NCI-H510A (cell line): ENCODE data around the gene BBS5.
"Not testable (repeated sequence)": the region's sequence is repeated elsewhere in the genome, so short reads cannot be mapped to it uniquely, and the experiment has no call there.

Source experiments
- DNase-seq: peaks from one replicate; lab custom pipeline; 2025; lab: John Stamatoyannopoulos, UW

BBS5 gene

DNA sequence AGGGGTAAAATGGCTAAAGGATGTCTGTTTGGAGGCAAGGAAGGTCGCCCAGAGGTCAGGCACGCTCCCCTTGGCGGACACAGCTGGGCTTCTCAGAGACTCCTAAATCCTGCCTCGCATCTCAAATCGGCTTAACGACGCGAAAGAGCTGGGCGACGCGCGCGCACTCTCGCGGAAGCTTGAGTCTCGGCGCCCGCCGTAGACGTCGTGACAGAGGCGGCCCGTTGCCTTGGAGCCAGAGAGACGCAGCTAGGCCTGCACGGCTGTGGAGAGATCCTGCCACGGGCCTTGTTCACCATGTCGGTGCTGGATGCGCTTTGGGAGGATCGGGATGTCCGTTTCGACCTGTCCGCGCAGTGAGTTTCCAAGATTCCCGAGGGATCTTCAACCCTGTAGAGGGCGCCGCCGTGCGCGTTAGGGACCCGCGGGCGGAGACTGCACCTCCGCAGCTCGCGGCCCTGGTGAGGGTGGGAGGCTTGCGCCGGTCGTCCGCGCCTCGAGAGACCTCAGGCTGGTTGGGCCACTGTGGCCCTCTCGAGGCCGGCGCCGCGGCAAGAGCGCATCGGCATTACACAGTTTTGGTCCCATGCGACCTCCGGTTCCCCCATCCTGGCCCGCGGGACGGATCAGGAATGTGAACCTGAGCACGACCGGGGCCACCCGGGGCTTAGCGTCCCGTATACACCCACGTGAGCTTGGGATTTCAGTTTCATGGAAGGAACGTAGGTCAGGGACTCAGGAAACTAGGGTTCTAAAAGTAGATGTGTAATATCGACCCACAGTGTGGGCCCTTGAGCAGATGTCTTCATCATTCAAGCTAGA is at the start of gene BBS5:
Gene BBS5, plus strand, starts transcription at position 238 of the 822 bp plus-strand sequence. Its CDS starts 60 bp downstream, at position 298.
- peak; percentile 58 for DNase-seq

DNA sequence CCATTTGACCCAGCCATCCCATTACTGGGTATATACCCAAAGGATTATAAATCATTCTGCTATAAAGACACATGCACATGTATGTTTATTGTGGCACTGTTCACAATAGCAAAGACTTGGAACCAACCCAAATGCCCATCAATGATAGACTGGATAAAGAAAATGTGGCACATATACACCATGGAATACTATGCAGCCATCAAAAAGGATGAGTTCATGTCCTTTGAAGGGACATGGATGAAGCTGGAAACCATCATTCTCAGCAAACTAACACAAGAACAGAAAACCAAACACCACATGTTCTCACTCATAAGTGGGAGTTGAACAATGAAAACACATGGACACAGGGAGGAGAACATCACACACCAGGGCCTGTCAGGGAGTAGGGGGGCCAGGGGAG is 47.5 kb upstream of the BBS5 start:
- not testable (repeated sequence) for DNase-seq

DNA sequence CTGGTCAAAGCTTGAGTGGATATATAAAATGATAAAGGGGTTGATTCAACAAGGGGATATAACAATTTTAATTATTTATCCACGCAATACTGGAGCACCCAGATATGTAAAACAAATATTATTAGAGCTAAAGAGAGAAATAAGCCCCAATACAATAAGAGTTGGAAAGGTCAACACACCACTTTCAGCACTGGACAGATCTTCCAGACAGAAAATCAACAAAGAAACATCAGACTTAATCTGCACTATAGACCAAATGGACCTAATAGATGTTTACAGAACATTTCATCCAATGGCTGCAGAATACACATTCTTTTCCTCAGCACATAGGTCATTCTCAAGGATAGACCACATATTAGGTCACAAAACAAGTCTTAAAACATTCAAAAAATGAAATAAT is 45.1 kb upstream of the BBS5 start:
- DNase-seq = not testable (repeated sequence)

DNA sequence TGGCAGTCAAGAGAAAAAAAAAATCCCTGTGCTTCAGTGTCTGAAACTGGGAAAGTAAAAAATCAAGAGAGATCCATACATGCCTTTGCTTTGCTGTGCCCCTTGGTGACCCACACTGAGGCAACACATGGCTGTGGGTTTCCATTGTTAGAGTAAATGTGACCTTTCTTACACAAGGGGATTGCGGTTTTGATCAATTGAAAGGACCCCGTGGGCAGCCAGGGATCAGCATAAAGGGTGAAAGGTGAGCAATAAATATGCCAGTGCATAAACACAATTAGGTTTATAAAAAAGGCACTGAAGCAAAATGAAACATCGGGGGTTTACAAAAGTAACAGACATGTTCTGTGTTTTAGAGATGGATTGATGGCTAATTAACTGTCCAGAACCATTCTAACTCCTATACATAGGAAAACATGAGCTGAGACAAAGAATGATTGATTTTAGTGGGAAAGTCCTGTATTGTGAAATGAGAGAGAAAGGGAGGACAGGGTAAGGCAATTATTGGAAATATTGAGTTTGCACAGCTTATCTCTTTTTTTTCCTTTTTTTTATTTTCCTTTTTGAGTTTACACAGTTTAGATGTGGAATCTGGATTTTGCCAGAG is 40.7 kb upstream of the BBS5 start:
- DNase-seq = no peak

DNA sequence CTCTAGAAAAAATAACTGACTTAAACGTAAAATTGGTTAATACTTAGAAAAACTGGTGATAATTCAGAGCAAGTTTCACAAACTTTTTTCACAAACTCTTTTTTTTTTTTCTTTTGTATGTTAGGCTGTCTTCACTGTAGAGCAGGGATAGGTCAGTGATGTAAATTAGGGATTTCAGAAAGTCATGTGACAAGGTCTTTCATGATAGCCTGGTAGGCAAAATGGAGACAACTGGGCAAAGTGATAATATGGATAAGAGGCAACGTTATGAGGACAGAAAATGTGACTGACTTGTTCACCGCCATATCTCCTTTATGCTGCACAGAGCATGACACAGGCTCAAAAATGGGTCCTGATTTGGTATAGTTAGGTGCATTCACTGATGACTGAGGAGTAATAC is 39.4 kb upstream of the BBS5 start:
- no peak for DNase-seq

DNA sequence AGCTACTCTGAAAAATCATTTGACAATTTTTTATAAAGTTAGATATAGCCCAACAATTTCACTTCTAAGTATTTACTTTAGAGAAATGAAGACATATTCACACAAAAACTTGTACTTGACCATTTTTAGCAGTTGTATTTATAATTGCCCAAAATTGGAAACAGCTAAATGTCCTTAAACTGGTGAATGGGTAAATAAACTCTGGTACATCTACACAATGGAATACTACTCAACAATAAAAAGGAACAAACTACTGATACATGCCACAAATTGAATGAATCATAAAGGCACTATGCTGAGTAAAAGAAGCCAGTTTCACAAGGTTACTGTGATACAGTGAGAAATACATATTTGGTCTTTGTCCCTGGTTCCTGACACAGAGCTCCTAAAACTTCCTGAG is 32.8 kb upstream of the BBS5 start:
- no peak for DNase-seq

DNA sequence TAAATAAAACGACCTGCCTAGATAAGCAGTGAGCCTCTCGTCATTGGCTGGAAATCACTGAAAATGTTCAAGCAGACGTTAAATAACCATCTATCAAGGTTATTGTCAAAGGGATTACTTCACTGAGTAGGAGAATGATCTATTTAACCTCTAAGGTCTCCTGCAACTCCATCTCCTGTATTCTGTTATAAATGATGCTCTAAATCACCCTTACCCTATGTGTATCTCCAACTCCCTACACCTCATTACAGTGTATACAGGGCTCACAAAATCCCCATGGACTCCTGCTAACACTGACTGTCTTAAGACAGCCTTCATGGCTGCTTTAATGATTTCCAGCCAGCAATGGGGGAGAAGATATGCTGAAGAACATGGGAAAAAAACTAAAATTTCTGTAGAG is 31.0 kb upstream of the BBS5 start:
- no peak for DNase-seq

DNA sequence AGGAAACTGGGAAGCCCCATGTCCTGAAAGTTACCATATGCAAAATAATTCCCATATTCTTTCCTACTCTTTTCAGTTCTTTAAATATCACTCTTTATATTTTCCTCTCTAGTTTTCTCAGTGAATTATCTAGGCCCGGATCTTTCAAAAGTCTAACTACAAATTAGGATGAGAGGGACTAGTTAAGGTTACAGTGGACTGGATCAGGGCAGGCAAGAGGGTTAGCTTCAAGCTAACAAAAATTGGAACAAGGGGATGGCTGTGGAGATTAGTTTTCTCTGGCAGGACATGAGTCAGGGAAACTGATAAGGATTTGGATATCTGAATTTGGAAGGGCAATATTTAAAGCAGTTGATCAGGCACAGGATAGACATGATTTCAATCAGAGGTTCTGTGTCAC is 30.4 kb upstream of the BBS5 start:
- DNase-seq = no peak

DNA sequence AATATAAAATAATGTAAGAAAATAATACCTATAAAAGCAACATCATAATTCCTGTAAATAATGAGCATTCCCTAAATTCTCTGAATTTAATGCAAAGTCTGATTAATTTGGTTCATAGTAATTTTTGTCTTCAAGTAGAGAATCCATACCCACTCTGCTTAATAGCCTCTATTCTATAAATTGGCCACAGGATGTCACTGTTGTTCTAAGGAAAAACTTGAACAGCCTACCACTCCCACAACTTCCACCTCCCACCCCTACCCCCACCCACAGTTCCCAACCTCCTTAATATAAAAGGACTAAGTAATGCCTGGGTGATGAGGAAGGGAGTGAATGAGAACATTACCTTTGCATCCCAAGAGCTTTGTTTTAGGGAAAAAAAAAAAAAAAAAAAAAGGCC is 27.2 kb upstream of the BBS5 start:
- DNase-seq = no peak

DNA sequence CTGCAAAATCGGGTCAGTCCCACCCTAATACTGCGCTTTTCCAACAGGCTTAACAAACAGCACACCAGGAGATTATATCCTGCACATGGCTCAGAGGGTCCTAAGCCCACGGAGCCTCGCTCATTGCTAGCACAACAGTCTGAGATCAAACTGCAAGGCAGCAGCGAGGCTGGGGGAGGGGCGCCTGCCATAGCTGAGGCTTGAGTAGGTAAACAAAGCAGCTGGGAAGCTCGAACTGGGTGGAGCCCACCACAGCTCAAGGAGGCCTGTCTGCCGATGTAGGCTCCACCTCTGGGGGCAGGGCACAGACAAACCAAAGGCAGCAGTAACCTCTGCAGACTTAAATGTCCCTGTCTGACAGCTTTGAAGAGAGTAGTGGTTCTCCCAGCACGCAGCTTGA is 26.2 kb upstream of the BBS5 start:
- DNase-seq = not testable (repeated sequence)

DNA sequence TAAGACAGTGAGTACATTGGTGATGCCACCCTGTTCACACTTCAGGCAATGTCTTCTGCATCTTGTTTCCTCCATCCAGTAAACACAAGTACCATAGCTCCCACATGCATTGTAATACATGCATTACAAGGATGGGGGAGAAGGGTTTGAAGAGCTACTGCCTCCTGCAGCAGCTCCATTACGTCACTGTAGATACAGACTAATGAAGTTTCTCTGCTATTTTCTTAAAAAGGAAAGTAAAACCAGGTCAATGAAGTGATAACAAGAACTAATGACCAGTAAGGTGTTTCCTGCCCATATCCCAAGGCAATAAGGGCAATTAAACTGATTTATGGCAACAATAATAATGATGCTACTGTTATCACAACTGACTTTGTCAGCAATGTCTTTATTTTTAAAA is 18.2 kb upstream of the BBS5 start:
- no peak for DNase-seq

DNA sequence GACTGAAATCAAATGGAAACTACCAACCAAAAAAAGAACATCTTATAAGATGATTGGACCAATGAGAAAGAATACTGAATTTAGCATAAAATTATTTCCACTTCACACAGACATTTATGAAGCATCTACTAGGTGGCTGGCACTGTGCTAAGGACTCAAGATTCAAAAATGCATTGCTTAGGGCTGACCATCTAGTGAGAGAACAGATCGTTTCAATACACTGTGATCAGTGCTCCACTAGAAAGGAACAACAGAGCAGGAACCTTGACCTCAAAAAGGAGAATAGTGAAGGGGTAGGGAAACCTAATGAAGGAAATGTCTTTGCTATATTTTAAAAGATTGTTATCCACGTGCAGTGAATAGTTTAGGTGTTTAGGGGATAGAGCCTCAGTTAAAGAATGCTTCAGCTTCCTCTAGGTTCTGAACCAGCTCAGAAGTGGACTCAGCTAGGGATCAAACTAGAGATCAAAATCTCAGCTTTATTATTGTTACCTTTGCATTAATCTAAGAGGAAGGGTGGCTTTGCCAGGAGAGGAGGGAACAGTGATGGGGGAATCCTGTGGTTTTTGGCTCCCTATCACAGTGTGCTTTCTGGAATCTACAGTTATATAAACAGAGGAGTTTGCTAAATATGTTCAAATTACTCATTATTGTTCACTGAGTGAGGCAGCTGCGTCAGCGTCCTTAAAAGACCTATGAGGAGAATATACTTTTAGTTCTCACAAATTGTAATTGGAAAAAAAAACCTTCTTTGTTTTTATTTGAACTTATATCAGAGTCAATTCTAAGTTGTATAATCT is 16.2 kb upstream of the BBS5 start:
- DNase-seq = no peak

DNA sequence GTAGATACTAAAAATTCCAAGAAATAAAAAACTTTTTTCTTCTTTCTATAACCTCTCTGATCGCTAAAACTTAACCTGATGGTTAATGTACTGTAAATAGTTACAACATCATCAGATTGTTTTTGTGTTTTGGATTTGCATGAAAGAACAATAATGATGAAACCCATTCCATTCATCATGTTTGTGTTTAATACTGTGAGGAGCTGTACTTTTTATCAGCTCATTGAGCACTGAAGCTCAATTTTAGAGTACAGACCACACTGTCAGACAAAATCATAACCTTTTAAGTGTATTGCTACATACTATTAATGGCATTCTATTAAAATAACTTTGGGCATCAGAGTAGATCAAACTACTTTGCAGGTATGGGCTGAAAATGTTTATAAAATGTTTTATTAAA is 14.8 kb upstream of the BBS5 start:
- DNase-seq = no peak

DNA sequence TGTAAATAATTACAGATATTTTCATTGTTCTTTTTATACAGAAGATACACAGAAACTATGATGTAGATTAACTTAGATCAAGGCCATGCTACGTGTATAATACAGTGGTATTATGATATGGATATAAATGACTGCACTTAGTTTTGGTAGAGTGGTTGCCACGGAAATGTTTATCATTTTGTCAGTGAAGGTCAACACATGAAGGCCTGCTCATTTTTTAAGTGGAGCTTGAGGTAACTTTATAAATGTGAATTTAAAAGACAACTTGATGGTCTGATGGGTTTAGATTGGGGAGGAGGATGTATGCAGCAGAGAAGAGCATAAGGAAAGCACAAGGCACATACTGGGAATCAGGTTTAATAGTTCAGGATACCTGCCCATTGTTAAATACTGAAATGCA is 14.4 kb upstream of the BBS5 start:
- DNase-seq = no peak

DNA sequence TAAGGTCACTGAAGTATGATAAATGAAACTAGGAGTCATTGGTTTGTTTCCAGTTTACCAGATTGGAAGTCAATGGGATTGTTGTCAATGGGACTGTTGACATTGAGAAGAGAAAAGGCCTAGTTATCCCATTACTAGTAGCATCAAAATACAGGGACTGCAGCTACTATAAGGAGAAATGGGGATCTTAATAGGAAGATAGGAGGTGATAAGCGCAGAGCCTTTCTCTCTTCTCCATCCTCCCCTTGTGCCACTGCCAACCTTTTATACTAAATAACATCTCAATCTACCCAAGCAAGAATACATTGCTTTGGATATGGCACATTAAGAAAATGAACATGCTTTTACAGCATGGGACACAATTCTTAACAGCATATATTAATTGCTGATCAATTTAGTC is 10.5 kb upstream of the BBS5 start:
- no peak for DNase-seq

DNA sequence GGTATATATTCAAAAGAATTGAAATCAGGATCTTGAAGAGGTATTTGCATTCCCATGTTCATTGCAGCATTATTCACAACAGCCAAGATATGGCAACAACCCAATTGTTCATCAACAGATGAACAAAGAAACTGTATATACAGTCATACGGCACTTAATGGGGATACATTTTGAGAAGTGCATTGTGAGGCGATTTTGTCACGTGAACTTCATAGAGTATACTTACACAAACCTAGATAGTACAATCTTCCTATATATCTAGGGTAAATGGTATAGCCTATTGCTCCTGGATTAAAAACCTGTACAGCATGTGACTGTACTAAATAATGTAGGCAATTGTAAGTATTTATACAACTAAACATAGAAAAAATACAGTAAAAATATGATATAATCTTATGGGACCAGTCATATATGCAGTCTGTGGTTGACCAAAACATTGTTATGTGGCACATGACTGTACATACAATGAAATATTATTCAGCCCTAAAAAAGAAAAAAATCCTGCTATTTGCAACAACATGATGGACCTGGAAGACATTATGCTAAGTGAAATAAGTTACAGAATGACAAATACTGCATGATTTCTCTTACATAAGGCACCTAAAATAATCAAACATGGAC is 9.2 kb upstream of the BBS5 start:
- DNase-seq = no peak

DNA sequence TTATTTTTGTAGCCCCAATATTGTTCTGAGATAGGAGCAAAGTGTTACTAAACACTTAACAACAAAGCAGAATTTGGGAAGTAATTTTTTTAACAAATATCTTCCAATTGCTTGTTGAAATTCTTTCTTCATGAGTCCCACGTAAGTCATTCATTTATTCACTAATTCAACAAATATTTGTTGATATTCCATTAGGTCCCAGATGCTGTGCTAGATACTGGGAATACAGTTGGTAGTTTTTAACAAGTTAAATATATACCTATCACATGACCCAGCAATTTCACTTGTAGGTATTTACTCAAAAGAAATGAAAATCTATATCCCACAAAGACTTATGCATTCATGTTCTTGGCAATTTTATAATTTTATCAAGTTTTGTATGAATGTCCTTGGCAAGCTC is 7.0 kb upstream of the BBS5 start:
- DNase-seq = no peak

DNA sequence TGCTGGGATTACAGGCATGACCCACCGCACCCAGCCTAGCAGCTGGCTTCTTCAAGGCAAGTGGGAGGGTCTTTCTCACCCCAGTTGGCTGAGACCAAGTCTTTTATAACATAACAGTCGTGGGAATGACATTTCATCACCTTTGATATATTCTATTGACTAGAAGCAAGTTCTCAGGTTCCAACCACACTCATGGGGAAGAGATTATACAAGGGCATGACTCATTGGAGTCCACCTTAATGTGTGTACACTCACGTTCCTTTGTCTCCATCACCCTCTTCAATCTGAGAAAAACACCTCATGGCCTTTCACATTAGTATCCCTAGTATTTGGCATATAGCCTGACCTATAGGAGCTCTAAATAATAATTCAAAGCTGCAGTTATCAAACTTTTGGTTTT is 2.8 kb upstream of the BBS5 start:
- DNase-seq = peak; percentile 2

DNA sequence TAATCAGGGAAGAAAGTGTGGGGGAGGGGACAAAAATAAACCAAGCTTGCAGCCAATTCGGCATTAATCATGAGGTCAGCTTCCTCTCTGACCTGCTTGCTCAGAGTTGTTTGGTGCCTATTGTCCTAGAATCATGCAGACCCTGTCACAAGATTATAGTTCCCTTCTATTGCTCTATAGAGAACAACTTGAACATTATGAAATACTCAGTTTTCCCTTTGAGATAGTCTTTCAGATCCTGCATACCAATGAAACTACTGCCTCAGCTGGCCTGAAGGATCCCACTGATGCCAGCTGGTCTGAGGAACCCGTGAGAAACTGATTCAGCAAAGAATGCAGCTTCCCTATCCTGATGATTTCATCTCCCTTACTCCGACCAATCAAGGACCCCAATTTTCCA is 955 bp upstream of the BBS5 start:
- DNase-seq = no peak

DNA sequence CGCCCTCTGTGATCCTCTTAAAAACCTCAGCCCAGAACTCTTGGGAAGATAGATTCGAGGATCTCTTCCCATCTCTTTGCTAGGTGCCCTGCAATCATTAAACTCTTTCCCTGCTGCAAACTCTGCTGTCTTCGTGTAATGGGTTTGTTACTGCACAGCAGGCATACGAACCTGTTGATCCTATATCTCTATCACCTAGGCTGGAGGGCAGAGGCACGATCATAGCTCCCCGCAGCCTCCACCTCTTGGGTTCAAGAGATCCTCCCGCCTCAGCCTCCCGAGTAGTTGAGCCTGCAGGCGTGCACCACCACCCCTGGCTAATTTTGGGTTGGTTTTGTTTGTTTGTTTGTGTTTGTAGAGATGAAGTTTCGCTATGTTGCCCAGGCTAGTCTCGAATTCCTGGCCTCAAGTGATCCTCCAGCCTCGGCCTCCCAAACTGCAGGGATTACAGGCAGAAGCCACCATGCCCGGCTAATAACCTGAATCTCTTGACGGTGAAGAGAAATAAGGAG is 493 bp upstream of the BBS5 start:
- no peak for DNase-seq

DNA sequence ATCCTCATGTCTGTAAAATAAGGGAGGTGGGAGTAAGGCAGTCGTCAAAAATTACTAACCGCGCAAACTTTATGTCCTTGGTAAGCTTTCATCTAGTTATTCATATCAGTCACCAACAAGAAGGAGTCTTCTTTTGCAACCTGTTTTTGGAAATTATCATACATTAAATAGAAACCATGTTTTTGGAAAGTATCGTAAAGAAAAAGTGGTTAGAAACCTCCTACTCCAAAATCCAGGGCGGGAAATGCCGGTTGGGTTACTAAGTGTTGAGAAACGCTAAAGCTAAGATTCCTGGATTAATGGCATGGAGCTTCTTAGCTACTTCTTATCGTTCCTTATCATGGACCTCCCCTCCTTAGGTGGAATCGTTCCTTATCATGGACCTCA is 778 bp downstream of the BBS5 start:
- no peak for DNase-seq

DNA sequence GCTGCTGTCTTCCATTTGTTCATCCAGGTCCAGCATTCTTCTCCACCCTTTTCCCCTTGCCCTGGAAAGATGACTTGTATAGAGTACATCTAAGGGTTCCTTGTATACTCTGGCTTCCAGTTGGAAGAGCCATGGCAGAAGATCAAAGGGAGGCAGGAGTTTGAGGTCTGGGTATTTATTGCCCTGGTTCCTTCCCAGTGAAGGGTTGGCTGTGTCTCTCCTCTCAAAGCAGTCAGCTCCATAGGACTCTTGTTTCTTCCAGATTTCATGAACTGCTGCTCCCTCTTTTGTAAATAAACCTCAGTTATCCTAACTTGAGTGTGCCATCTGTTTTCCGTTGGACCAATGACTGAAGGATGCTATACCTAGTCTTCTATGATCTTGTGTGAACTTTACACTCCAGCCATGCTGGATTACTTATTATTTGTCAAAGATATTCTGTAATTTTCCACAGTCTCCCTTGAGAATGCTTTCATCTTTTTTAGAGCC is 6.4 kb downstream of the BBS5 start:
- no peak for DNase-seq
